ENCODE measurements around the gene HDAC7. TPM values are rescaled to one million over a fixed set of nuclear protein-coding genes. Genes with fewer than 3 reads are reported as not detected.
A peak's percentile ranks its signal among the peaks of the same experiment; 100 is the strongest.

Gene HDAC7
- total RNA-seq, 1 donor from 2014 or later: 55.0 TPM

DNA sequence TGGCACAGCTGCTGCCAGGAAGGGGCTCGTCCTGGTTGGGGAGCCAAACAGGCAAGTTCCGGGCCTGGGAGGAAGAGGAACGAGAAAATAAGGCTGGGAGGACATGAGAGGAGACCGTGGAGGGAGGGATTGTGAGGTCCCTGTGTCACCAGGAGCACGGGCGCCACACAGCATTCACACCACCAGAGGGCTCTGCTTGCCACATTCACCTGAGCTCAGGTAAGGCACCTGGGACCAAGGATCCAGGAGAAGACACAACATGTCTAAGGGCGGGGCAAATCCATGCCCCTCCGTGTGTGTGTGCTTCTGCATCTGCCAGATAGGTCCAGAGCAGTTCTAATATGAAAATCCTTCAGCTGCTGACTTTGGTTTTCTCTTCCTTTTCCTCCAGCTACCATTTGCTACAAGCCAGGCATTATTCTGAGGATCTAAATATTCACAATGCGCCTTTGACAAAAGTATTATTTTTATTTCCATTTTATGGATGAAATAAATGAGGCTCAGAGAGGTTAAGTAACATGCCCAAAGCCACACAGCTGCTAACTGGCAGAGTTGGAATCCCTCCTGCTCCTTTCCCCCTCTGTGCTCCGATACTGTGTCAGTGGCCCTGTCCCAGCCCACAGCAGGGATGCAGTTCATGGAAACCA lies 75.6 kb downstream of the HDAC7 start:
- DNase-seq: peak; percentile 42

DNA sequence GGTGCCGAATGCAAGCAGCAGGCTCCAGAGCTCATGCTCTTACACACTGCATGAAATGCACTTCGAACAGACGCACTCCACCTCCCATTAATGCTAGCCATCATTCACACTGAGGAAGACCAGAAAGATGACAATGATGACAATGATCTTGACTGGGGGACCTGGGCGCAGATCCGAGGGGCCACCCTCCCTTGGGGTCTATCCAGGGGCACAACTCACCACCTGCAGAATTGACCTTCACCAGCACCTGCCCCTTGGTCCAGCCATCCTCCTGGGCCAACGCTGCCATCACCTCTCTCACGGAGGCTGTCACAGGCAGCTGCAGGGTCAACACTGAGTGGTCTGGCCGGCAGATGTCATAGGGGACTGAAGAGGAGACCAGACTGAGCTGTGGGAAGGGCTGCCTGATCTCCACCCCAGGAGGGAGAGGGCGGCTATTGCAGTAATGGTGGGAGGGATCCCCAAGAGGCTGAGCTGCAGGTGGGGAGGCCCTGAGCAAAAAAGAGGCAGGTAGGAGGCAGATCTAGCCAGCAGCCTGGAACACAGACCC lies 76.3 kb downstream of the HDAC7 start:
- DNase-seq: no peak

DNA sequence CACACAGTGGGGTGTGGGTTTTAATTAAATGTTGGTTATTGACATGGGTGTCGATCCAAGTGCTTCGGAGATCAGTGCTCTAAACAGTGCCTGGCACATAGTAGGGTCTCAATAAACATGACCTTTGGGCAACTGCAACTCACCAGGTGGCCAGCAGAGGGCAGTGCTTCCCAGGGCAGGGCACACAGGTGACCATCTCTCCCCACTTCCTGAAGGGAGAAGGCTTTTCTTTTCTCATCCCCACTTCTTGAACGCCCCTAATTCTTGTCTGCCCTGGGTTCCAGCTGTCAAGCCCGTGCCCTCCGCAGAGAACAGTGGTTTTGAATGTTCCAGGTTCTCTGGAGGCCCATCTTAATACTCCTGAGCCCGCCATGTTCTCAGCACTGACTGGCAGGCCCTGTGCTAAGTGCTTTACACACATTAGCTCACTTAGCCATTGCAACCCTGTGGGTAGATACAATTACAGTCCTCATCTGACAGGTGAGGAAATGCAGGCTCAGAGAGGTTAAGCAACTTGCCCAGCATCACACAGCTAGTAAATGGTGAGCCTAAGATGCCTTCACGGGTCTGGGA lies 77.4 kb downstream of the HDAC7 start:
- peak; percentile 66 for DNase-seq

- DNase-seq: peak; percentile 52
These were observed 78.4 kb downstream of the HDAC7 start for GRCh38 chr12:47741340-47741703.

GRCh38 chr12:47740606-47741339 lies 78.9 kb downstream of the HDAC7 start:
- no peak for DNase-seq

GRCh38 chr12:47739979-47740378 lies 79.7 kb downstream of the HDAC7 start:
- peak; percentile 44 for DNase-seq

- no peak for DNase-seq
These were observed 80.4 kb downstream of the HDAC7 start for GRCh38 chr12:47739297-47739696.

GRCh38 chr12:47737936-47738594 lies 81.6 kb downstream of the HDAC7 start:
- DNase-seq: no peak

- DNase-seq: no peak
These were observed 82.6 kb downstream of the HDAC7 start for GRCh38 chr12:47736877-47737676.

- DNase-seq: no peak
These were observed 83.5 kb downstream of the HDAC7 start for GRCh38 chr12:47736216-47736615.

DNA sequence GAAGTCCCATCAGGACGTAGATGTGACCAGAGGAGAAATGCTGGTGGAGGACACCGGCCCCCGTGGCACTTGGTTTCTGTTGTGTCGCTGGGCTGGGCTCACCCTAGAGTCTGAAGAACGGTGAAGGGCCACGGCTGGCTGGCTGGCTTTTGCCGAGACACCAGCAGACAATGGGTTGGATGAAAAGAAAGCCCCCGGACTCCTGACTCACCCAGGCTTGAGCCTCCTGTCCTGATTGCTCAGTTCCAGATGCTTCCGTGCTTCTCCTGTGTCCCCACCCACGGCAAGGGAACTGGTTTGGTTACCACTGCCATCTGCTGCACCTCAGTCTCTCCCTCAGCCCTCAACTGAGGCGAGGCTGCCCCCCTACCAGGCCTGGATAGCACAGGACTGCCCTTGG lies 84.1 kb downstream of the HDAC7 start:
- peak; percentile 46 for DNase-seq

DNA sequence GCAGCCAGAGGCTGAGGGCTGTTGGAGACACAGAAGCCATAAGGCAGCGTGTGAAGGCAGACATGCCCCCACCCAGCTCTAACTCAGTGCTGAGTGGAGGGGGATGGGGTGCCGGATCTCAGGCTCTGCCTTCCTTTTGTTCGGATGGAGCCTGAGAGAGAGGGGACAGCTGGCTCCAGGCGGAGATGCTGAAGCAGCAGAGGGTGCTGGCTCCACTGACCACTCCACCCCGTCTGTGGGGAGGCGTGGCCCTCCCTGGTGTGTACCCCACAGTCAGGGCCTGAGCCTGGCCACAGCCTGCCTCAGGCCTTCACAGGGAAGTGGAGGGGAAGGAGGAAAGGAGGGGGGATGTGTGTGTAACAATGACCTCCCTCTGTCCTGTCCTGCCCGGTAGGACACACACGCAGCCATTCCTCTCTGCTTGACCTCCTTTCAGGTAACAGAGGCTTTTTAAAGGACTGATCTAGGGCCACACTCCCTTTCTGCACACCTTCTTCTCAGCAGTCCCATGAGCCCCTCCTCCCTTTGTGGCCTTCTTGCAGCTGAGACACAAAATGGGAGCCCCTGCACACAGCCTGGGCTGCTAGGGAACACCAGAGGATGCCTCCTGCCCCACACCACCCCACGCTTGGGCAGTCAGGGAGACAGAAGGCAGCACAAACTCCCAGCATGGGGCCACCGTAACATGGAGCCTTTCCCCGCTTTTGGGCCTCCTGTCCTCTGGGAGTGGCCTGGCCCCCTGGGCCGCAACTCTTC lies 84.8 kb downstream of the HDAC7 start:
- no peak for DNase-seq

GRCh38 chr12:47733142-47733541 lies 86.6 kb downstream of the HDAC7 start:
- no peak for DNase-seq

Other genes starting within 250 kb of the HDAC7 start
- gene RPAP3, start 113.9 kb downstream of the HDAC7 start, total RNA-seq: 11.6 and 21.4 TPM in 2 replicates
- 0.05 TPM in 1 of 2 replicates, not detected in the other for gene ENDOU, start 94.4 kb downstream of the HDAC7 start, total RNA-seq
- gene RAPGEF3, start 61.0 kb downstream of the HDAC7 start, total RNA-seq: 52.0 and 106 TPM in 2 replicates
- 19.2 and 22.1 TPM in 2 replicates for gene SLC48A1, start 46.7 kb downstream of the HDAC7 start, total RNA-seq
- gene VDR, start 85.1 kb upstream of the HDAC7 start, total RNA-seq: under 0.01 and 0.47 TPM in 2 replicates
- gene TMEM106C, start 143.7 kb upstream of the HDAC7 start, total RNA-seq: 74.4 and 84.6 TPM in 2 replicates
- gene COL2A1, start 184.6 kb upstream of the HDAC7 start, total RNA-seq: not detected in 2 replicates